GM18526 (cell line): ENCODE data around the gene KLHL29.

Experiments
- POLR2A ChIP-seq: IDR thresholded peaks from 3 replicates; pipeline ENCODE4 v1.6.1; 2011; ENCODE audit not compliant: insufficient read length; ENCODE audit errors: extremely low read depth

The KLHL29 gene

GRCh38 chr2:23703583-23704385 is 318.8 kb downstream of the KLHL29 start:
- no peak for TF ChIP-seq POLR2A

GRCh38 chr2:23705771-23706612 is 321.0 kb downstream of the KLHL29 start:
- no peak for TF ChIP-seq POLR2A

GRCh38 chr2:23706613-23707078 is 321.7 kb downstream of the KLHL29 start:
- TF ChIP-seq POLR2A, result no peak

GRCh38 chr2:23707096-23707495 is 322.1 kb downstream of the KLHL29 start:
- no peak for TF ChIP-seq POLR2A

- TF ChIP-seq POLR2A, result no peak
These were observed 323.8 kb downstream of the KLHL29 start for GRCh38 chr2:23708771-23709170.

- TF ChIP-seq POLR2A, result no peak
These were observed 324.3 kb downstream of the KLHL29 start for GRCh38 chr2:23709311-23709710.

GRCh38 chr2:23711979-23712755 is 327.2 kb downstream of the KLHL29 start:
- TF ChIP-seq POLR2A, result no peak

- no peak for TF ChIP-seq POLR2A
These were observed 327.8 kb downstream of the KLHL29 start for GRCh38 chr2:23712756-23713151.

- no peak for TF ChIP-seq POLR2A
These were observed 328.4 kb downstream of the KLHL29 start for GRCh38 chr2:23713351-23713750.

GRCh38 chr2:23718931-23719700 is 334.1 kb downstream of the KLHL29 start:
- no peak for TF ChIP-seq POLR2A

- no peak for TF ChIP-seq POLR2A
These were observed 334.7 kb downstream of the KLHL29 start for GRCh38 chr2:23719716-23720115.

- no peak for TF ChIP-seq POLR2A
These were observed 335.9 kb downstream of the KLHL29 start for GRCh38 chr2:23720705-23721453.

GRCh38 chr2:23721454-23721826 is 336.5 kb downstream of the KLHL29 start:
- TF ChIP-seq POLR2A, result no peak

GRCh38 chr2:23722255-23722654 is 337.3 kb downstream of the KLHL29 start:
- TF ChIP-seq POLR2A, result no peak

GRCh38 chr2:23734416-23734815 is 349.4 kb downstream of the KLHL29 start:
- TF ChIP-seq POLR2A, result no peak
